HG02798 (cell line): ENCODE results near the gene ITSN1.
"Not testable (repeated sequence)": the region's sequence is repeated elsewhere in the genome, so short reads cannot be mapped to it uniquely, and the experiment has no call there.

Experiments
- ATAC-seq: cut with Tn5 transposase; IDR thresholded peaks from one replicate; pipeline ENCODE4 v1.9.1; 2021; ENCODE audit warnings: mild to moderate bottlenecking; ENCODE audit not compliant: unreplicated experiment, poor library complexity

ITSN1 gene

DNA sequence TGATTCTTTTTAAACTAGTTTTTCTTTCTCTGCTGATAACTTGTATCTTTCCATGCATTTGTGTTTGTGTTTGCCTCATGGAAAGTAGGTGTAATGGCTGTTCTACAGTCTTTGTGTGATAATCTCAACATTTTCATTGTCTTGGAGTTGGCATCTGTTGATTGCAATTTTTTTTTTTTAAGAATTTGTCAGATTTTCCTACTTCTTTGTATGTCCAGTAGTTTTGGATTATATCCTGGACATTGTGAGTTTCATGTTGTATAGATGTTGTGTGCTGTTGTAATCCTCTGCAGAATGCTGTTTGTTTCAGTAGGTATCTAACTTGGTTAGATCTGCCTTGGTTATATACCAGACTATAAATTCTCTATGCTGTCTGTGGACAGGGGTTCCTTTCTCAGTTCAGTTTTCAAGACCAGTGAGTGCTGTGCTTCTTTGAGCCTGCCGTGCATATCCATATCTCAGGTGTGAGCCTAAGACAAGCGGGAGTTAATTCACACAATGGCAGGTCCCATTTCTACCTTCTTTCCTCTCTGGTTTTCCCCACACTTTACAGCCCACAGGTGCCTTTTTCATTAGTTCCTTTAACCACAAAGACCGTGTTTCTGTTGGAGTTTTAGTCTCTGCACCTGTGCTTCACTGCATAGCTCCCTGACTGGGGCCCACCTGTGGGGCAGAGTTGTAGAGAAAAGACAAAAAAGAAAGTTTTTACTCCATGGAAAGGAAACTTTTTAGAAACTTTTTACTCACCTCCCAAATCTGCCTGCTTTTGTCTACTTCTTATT, 69.9 kb downstream of the ITSN1 start:
- no peak for ATAC-seq

DNA sequence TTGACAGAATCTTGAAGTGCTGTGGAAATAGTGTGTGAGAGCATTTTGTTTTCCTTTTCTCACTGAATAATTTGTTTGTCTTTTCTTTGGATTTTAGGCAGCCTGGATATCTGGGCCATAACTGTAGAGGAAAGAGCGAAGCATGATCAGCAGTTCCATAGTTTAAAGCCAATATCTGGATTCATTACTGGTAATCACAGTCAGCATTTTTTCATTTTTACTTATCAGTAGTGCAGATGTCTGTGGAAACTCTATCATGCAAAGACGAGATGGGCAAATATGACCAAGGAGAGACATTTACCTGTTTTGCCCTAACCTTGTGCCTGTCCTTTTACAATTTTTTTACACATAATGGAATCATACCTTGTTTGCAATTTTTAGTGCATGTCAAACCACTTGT, 78.8 kb downstream of the ITSN1 start:
- no peak for ATAC-seq

DNA sequence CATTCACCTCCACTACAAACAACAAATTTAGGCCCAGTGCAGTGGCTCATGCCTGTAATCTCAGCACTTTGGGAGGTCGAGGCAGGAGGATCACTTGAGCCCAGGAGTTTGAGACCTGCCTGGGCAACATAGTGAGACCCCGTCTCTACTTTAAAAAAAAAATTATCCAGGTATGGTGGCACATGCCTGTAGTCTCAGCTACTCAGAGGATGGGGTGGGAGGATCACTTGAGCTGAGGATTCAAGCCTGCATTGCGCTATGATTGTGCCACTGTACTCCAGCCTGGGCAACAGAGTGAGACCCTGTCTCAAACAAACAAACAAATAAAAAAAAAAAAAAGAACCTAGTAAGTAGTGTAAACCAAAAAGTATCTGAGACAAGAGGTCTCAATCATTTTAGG, 86.8 kb downstream of the ITSN1 start:
- ATAC-seq = not testable (repeated sequence)

DNA sequence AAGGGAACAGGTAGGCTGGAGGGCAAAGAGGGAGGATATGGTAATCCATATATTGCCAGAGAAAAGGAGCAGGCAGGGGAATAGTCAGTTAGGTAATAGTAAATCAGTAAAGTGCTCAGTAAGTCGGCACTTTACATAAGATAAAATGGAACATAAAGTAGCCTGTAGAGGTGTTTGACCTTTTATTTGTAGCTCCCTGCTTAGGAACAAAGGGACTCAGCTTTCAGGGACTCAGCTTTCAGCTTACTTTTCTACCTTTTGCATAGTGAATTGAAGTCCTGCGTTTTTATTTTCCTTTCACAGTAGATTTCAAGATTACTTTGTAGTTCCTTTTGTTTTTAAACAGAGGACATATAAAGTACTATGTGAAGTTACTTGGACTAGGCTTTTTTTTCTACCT, 87.3 kb downstream of the ITSN1 start:
- no peak for ATAC-seq

DNA sequence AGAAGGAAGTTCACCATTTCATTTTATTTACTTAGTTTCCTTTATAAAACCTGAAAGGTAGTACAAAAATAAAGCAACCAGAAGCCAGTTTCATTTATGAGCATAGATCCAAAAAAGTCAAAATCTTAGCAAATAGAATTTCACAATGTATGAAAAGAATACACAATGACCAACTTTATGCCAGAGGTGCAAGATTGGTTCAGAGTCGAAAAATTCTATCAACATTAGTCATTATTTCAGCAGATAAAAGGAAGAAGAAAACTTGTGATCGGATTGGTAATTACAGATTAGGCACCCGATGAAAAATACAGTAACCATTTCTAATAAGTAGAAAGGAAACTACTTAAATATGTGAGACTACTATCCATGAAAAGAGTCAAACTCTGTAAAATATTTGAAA, 89.1 kb downstream of the ITSN1 start:
- no peak for ATAC-seq

DNA sequence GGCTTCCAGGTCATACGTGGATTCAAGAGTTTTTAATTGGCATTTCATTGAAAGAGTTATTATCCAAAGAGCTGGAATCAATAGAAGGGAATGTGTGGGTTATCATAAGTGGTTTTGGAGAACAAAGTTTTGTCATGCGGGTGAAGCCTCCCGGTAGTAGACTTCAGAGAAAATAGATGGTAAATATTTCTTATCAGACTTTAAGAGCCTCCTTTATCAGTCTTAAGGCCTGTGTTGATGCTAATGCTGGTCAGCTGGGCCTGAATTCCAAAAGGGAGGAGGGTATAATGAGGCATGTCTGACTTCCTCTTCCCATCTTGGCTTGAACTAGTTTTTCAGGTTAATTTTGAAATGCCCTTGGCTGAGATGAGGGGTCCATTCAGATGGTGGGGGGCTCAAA, 89.7 kb downstream of the ITSN1 start:
- no peak for ATAC-seq

DNA sequence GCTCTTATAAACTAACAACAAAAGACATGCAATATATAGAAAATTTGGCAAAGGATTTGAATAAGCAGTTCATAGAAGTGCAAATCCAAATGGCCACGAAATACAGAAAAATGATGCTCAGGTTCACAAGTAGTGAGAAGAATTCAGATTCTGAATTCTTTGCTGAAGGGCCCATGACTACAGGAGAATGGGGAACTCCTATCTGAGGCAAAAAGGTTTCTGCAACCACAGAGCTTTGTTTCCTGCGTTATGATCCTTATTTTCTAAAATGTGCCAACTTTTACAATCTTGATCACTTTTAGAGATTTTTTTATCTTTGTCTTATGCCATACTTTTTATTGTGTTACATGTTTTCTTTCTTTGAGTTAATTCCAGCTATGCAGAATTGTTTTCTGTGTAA, 91.3 kb downstream of the ITSN1 start:
- ATAC-seq = no peak

DNA sequence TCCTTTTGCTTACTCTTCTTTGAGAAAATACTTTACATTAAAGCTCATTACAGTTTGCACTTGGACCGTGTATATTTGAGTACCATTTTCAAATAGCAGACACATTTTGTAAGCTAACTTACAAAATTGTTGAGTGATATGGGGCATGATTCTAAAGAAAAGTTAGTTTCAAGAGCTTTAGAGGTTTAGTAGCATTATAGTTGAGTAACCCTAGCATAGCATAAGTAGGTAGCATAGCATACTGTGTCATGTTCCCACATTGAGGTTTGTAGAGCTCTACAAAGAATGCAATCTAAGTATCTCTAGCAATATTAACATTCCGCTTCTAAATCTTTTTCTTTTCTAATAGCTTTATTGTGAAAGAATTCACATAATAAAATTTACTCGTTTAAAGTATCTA, 92.0 kb downstream of the ITSN1 start:
- ATAC-seq = no peak

DNA sequence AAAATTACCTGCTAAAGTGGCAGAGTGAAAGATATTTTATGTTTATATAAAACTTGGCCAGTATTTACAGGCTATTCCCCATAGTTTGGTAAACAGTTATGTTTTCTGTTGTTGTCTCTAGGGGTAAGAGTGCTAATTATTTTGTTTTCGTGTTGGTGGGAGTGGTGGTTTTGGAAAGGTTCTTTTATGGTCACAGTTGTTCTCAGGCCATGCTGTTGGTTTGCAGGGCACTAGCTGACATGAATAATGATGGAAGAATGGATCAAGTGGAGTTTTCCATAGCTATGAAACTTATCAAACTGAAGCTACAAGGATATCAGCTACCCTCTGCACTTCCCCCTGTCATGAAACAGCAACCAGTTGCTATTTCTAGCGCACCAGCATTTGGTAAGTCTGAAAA, 92.5 kb downstream of the ITSN1 start:
- no peak for ATAC-seq

DNA sequence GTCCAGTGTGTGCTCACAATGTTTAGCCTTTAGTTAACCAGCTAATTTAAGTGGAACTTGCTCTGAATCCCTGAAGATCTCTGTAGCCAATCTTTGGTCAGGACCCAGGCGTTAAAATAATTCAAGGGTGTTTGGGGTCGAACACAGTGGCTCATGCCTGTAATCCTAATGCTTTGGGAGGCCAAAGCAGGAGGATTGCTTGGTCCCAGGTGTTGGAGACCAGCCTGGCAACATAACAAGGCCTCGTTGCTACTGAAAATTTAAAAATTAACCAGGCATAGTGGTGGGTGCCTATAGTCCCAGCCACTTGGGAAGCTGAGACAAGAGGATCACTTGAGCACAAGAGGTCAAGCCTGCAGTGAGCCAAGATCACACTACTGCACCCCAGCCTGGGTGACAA, 94.3 kb downstream of the ITSN1 start:
- no peak for ATAC-seq

DNA sequence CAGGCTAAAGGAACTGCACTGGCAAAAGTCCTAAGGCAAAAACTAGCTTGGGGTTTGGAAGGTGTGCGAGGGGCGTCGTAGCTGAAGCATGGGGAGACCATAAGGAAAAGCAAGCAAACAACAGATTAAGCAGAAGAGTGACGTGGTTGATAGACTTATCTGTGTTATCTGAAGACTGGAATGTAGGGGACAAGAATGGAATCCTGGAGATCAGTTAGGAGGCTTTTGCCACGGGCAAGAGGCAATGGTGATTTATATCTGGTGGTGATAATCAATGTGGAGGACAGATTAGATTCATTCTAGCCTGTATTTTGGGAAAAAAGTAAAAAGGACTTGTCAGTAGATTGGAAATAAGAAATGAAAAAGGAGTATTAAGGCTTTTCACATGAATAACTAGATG, 97.4 kb downstream of the ITSN1 start:
- no peak for ATAC-seq

DNA sequence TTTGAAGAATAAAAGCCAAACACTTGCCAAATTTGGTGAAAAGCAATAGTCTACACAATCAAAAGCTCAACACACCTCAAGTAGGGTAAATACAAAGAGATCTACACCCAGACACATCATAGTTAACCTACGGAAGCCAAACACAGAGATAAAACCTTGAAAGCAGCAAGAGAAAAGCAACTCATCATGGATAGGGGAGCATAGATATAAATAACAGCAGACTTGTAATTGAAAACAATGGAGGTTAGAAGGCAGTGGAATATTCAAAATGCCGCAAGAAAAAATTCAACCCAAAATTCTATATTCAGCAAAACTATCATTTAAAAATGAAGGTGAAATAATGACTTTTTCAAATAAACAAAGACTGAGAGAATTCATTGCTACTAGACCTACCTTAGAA, 105.1 kb downstream of the ITSN1 start:
- no peak for ATAC-seq

DNA sequence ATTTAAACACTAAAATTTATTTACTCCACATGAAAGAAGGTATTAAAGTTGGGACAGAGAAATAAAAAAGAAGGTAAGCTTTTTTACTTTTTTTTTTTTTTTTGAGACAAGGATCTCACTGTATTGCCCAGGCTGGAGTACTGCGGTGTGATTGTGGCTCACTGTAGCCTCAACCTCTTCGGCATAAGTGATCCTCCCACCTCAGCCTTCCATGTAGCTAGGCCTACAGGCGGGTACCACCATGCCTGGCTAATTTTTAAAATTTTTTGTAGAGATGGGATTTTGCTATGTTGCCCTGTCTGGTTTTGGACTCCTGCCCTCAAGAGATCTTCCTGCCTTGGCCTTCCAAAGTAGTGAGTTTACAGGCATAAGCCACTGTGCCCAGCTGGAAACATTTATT, 106.6 kb downstream of the ITSN1 start:
- no peak for ATAC-seq

DNA sequence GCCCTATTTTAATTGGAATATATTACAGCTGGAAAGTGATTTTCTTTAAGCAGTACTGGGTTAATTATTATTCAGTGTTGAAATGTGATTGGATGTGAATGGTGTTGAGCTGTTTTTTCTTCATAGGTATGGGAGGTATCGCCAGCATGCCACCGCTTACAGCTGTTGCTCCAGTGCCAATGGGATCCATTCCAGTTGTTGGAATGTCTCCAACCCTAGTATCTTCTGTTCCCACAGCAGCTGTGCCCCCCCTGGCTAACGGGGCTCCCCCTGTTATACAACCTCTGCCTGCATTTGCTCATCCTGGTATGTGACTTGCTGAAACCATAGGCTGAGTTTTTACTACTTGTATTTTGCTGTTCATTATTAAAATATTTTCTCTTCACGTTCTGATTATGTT, 107.7 kb downstream of the ITSN1 start:
- no peak for ATAC-seq

DNA sequence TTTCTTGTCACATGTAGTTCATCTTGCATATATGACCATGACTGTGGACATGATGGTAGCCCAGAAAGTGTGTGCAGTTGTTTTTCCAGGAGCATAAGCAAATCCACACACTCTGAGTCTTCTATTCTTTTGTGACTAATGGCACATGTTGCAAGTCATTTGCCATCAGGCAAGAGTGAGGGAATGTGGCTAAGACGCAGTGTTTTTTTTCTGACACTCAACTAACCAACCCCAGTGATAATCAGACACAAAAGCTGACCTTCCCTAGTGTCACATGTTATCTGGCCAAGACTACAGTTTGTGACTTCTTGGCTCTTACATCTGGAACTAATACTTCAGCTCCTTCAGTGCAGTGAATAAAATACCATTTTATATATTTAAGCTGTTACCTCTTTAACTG, 108.8 kb downstream of the ITSN1 start:
- ATAC-seq = no peak

DNA sequence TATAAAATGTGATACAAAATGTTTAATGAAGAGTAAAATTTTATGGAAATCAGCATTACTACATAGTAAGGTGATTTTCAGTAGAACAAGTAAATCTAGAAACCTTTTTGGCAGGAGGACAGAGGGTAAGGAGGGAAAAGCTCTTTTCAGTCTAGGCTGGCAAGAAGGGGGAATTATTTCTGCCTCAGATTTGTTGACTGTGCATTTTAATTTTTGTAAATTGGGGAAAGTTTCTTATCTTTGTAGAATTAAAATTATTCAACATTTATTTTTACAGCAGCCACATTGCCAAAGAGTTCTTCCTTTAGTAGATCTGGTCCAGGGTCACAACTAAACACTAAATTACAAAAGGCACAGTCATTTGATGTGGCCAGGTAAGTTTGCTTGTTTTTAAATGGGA, 109.2 kb downstream of the ITSN1 start:
- no peak for ATAC-seq

DNA sequence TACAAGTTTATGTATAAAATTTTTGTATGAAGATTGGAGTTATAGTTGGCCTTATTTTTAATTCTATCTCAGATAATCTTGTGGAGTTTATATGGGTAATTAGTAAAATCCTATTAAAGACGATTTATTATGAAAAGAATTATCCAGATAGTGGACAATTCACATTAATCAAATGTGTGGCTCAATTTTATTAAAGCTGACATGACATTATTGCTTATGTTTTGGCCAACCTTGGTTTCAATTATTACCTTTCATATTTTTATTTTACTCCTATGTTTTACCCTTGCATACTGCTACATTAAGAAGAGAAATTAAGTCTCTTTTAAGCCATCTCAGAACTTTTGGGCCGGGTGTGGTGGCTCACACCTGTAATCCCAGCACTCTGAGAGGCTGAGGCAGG, 110.0 kb downstream of the ITSN1 start:
- ATAC-seq = no peak

DNA sequence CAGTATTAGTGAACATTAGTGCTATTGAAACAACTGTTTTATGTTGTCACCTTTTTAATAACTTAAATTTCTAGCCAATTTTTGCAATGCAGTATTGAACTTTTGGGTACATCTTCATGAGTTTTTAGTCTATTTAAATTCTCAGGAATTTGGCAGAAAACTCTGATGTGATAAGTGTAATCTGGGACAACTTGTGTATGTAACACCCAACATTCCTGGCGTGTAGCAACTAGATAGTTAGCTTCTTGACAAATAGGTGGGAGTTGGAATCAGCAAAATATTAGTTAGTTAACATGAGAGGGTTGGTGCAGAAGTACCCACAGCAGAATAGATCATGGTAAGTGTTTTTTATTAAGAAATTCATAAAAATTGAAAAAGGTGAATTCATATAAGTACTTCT, 111.6 kb downstream of the ITSN1 start:
- ATAC-seq = no peak

DNA sequence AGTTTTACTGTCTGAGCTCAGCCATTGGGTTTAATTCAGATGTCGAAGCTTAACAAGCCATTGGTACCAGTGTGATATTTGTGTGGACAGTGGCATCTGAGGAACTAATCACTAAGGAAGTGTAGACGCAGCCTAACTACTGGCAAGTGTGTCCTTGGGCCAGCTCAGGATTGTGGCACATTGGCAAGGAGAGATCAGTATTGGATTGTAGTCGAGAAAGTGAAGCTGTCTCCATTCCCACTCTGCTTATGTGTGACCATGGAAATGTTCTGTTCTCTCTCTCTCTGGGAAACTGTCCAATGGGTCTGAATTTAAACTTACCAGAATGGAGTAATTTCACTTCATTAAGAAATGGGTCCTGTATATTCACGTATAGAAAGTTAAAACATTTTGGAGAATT, 112.2 kb downstream of the ITSN1 start:
- no peak for ATAC-seq

DNA sequence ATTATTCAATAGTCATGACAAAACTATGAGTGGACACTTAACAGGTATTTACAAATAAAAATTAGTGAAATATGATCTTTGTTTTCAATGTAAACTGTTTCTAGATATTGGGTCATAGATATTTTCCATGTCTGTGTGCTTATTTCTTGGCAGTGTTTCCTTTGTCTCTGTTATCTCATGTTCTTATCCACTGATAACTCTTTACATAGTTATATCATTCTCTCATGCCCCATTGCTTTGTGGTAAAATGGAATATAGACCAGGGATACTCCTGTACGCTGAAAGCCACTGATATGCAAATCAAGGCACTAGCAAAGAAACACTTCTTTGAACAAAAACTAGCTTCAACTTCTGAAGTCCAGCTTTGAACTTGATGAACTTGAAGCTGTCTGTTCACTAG, 113.1 kb downstream of the ITSN1 start:
- ATAC-seq = no peak

DNA sequence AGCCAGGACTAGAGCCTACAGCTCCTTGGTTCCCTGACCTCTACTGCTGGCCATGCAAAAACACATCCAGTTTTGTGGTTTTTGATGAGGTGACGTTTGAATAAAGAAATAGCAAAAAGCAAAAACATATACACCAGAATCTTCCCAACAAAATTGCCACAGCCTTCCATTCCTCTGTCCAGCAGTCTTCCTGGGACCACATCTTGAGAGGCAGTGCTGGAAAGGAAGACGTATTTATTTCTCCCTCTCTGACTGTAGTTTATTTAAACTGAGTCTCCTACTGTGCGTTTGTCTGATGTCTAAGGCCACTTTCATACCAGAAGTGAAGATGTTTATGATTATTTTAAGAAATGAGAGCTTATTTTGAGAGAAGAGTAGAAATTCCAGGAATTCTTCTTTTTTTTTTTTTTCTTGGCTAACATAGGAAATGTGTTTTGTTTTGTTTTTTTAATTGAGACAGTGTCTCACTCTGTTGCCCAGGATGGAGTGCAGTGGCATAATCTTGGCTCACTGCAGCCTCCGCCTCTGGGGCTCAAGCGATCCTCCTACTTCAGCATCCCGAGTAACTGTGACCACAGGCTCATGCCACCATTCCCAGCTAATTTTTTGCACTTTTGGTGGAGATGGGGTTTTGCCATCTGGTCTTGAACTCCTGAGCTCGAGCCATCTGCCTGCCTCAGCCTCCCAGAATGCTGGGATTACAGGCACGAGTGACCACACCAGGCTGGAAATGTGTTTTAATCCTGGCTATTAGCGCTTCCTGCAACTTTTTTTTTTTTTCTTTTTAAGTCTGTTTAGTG, 118.5 kb downstream of the ITSN1 start:
- ATAC-seq = no peak

DNA sequence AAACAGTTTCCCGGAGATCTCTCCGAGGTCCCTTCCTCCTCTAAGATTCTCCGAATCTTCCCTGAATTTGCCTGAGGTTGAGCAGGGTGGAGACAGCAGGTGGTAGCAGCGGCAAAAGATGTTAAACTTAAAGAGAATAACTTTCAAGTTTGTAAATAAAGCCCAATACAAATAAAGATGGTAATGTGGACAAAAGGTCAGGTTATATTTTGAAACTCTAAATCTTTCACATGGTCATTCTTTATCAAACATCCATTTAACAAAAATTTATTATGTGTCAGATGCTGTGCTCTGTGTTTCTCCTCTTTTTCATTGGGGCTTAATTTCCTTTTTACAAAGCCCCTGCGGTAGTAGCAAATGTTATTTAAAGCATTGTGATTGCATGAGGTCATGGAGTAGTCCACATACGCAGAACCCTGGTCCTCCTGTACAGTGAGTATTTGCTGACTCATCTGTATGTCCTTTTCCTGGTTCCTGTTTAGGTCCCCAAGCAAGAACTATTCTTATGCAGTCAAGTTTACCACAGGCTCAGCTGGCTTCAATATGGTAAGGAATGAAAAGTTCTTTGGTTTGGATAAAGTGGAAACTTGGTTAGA, 119.2 kb downstream of the ITSN1 start:
- ATAC-seq = no peak
